ENCODE measurements around the gene GNG4.

GNG4 gene

GRCh38 chr1:235525314-235525713 lies 124.3 kb downstream of the GNG4 start:
- no peak for DNase-seq

- no peak for DNase-seq
Measured at GRCh38 chr1:235516862-235517446, 132.6 kb downstream of the GNG4 start.

GRCh38 chr1:235515844-235516512 lies 133.6 kb downstream of the GNG4 start:
- DNase-seq = no peak

GRCh38 chr1:235513495-235514366 lies 135.9 kb downstream of the GNG4 start:
- DNase-seq = peak; percentile 71

- peak; percentile 68 for DNase-seq
Measured at GRCh38 chr1:235511470-235512240, 137.9 kb downstream of the GNG4 start.

GRCh38 chr1:235510823-235511222 lies 138.8 kb downstream of the GNG4 start:
- DNase-seq = no peak

- no peak for DNase-seq
Measured at GRCh38 chr1:235507623-235508022, 142.0 kb downstream of the GNG4 start.

- peak; percentile 99 for DNase-seq
Measured at GRCh38 chr1:235504494-235505222, 144.9 kb downstream of the GNG4 start.

- no peak for DNase-seq
Measured at GRCh38 chr1:235504122-235504493, 145.5 kb downstream of the GNG4 start, which contains the start of gene B3GALNT2. Gene B3GALNT2 (minus strand): TSS chr1:235504452. CDS start chr1:235504252, 200 bp downstream.

GRCh38 chr1:235503403-235504121 lies 146.0 kb downstream of the GNG4 start:
- peak; percentile 42 for DNase-seq

GRCh38 chr1:235502601-235503402 lies 146.8 kb downstream of the GNG4 start:
- DNase-seq = no peak

GRCh38 chr1:235500971-235501540 lies 148.5 kb downstream of the GNG4 start:
- DNase-seq = peak; percentile 24

Measured in fibroblast of skin of abdomen (primary cell).